D721Med (cell line): ENCODE data around the gene CHRM1.

Experiments used
- DNase-seq: peaks from one replicate; pipeline ENCODE4 v3.0.0; 2011; ENCODE audit warnings: low spot score; ENCODE audit not compliant: insufficient read length
- FAIRE-seq: peaks from 2 replicates; lab custom pipeline; 2011; peaks lifted over from hg19 to GRCh38; lab: Jason Lieb, UNC
- CTCF ChIP-seq: IDR thresholded peaks from 2 replicates; pipeline ENCODE4 v1.5.1; 2012; ENCODE audit warnings: mild to moderate bottlenecking, control low read depth; ENCODE audit not compliant: insufficient read depth; ENCODE audit errors: missing control alignments

Gene CHRM1

DNA sequence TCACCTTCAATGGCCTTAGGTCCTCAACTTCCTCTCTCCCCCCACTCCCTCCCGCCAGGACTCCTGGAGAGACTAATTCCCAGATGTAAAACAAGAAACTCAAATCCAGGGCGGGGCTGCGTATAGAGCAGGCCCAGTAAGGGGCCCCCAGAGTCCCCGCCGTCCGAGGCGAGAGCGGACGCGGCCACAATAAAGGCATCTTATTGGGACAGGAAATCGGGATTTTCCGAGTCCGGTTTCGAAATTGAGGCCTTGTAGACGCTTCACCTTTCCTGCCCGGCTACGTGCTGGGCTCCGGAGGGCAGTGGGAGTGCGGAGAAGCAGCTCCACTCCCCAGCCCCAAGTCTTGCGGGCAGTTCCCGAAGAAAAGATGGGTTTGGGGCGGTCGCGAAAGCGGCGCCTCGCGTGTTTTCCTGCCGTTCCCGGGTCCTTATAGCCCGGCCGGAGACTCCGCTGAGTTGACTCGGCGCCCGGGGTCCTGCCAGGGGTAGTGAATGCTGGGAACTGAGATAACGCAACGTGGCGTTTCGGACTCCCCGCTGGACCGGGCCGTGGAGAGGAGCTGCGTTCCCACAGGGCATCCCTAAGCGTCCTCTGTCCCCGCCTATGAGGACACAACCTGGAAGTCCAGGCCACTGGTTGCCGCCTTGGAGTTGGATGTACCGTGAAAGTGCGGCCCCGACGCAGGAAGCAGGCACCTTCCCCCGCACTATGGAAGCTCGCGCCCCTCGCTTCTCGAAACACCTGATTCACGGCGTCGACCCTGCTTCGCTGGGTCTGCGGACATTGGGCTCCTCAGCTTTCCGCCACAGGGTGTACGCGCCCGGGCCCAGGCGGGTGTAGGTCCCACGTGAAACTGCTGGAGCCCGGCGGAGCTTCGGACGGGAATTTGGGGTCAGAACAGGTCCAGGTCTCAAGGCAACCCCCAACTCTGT, 4.8 kb upstream of the CHRM1 start:
- no peak for TF ChIP-seq CTCF
- no peak for DNase-seq

GRCh38 chr11:62925308-62925707, 4.1 kb upstream of the CHRM1 start:
- no peak for DNase-seq
- no peak for TF ChIP-seq CTCF
- FAIRE-seq, result no peak

More for the DNA sequence above, 4.8 kb upstream of the CHRM1 start:
- FAIRE-seq, result no peak

DNA sequence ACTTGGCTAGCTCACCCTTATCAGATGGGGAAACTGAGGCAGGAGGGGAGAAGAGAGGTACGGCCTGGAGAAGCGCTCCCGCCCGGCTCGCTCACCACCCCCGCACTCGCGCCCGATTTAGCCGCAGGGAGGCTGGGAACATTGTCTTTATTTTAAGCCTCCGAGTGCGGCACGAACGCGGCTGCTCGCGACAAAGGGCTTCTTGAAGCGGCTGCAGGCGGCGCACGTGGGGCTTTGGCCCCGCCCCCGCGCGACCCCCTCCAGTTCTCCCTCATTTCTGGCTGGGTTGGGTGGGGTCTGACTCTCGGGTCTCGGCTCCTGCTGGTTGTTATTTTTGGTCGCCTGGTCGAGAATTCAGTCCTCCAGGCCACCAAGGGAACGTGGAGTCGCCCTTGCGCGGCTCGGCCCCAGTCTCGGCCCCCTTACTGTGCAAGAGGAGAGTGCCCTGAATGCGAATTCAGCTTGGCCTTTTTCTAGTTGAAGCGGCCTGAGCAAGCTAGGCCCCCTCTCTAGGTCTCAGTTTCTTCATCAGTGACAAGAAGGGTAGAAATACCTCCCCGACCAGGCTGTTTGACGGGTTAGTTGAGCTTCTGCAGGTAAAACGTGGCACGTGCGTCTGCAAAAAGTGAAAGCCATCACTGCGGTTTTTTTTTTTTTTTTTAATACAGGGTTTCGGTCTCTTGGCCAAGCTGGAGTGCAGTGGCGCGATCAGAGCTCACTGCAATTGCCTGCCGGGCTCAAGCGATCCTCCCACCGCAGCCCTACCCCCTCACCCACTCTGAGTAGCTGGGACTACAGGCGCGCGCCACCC, 2.6 kb upstream of the CHRM1 start:
- no peak for TF ChIP-seq CTCF
- DNase-seq, result no peak
- FAIRE-seq, result no peak

DNA sequence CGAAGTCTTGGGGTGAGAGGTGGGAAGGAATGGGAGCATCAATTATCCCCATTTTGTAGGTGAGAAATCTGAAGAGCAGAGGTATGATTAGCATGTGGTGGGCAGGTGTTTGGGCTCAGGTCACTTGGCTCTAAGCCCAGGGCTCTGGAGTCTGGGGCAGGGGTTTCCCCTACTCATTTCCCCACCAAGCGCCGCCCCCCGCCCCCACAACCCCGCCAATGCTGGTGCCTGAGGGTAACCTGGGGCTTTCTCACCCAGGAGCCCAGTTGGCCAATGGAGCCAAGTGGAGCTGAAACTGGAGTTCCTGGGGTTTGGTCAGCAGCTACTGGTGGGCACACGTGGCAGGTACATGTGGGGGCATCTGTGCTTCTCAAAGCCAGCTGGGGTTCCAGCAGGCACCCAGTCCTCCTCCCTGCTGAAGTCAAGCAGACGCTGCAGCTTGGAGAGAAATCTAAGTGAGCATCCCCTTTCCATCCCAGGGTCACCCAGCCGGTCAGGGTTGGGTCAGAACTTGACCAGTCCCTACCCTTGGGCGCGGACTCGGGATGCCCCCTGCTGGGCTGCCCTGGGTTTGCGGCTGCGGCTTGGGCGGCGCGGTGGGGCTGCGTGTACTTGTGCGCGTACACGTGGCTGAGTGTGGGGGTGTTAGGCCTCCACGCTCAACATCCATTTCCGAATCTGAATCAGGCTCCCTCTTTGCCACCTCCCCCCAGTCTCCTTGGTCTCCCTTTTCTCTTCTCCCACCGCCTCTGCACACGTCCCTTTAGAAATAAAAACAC, 1.7 kb upstream of the CHRM1 start:
- FAIRE-seq, result no peak
- peak; percentile 1 for TF ChIP-seq CTCF
- DNase-seq, result no peak

- no peak for DNase-seq
- no peak for TF ChIP-seq CTCF
- no peak for FAIRE-seq
Measured at GRCh38 chr11:62922189-62922589, 1.0 kb upstream of the CHRM1 start.

GRCh38 chr11:62921573-62922188, 518 bp upstream of the CHRM1 start:
- FAIRE-seq, result no peak
- no peak for TF ChIP-seq CTCF
- DNase-seq, result no peak
